Lower leg skin (tissue), 3 donors: ENCODE results near the gene NPTN.

ENCODE experiments used
- CTCF ChIP-seq, 3 donors: fragments of 450-650 bp; IDR thresholded peaks; one replicate each; pipeline ENCODE4 v1.5.1; 2016; ENCODE audit warnings: antibody characterized with exemption in 3 of 3, mild to moderate bottlenecking in 3 of 3, moderate library complexity in 2 of 3
- POLR2A ChIP-seq, 2 donors: fragments of 450-650 bp; IDR thresholded peaks; one replicate each; pipeline ENCODE4 v1.6.1; 2016 to 2017; ENCODE audit warnings: antibody characterized with exemption in 2 of 2, mild to moderate bottlenecking in 1 of 2, moderate library complexity in 1 of 2

- TF ChIP-seq CTCF (IDR thresholded peaks at IDR 0.05) = no peak
- TF ChIP-seq POLR2A (IDR thresholded peaks at IDR 0.05) = no peak
Measured at GRCh38 chr15:73602992-73603391, 30.2 kb downstream of the NPTN start.
